ENCODE data around the gene ZNF362. TPM values are rescaled to one million over a fixed set of nuclear protein-coding genes. Genes with fewer than 3 reads are reported as not detected.
A peak's percentile ranks its signal among the peaks of the same experiment; 100 is the strongest.
"Not testable (repeated sequence)": the region's sequence is repeated elsewhere in the genome, so short reads cannot be mapped to it uniquely, and the experiment has no call there.

The ZNF362 gene
- 30.3 TPM for total RNA-seq
- long read RNA-seq, partial matches to known transcripts = 12 of 23 reads
- long read RNA-seq, other reads (novel, unspliced or antisense) = 11 of 23 reads

DNA sequence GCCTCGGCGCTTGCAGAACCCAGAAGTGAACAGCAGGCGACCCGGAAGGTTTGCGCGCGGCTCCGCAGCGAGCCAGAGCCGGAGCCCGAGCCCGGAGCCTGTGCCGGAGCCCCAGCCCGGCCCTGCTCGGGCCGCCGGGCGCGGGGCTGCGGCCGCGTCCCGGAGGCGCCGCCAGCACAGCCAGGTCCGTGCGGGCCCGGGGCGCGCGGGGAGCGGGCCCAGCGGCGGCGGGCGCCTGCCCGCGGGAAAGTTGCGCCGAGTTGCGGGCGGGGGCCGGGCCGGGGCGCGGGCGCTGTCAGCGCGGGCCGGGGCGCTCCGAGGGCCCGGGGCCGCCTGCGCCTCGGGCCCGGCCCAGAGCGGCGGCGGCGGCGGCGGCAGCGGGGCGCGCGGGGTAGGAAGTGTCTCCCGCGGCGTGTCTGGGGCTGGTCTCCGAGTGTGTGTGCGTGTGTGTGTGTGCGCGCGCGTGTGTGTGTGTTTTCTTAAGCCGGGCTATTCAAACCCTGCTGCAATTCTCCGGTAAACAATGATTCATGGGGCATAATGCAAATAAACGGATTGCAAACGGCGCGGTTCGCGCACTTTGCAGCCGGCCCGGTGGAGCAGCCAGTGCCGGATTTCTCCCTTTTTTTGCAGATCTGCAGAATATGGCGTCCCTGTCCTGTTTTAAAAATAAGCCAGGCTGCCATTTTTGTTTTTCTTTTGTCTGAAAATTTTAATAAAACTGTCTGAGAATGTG, at the start of gene ZNF362:
ZNF362 (plus strand) TSS at position 22 of the 736 bp plus-strand sequence. CDS start 14,083 bp downstream, outside the sequence.
- intact Hi-C loops (cut with DNase I) = loop anchor here (5.0 kb wide), 2 partner anchors 41 to 129 kb away; no protein-coding TSS in a partner anchor

DNA sequence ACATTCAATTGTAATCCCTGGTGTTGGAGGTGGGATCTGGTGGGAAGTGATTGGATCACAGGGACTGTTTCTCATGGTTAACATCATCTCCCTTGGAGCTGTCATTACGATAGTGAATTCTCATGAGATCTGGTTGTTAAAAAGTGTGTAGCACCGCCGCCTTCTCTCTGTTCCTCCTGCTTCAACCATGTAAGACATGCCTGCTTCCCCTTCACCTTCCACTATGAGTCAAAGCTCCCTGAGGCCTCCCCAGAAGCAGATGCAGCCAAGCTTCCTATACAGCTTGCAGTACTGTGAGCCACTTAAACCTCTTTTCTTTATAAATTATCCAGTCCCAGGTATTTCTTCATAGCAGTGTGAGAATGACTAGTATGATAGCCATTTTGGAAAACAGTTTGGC, 44.3 kb upstream of the ZNF362 start:
- no peak for DNase-seq (ENCODE audit: low spot score)

More for the DNA sequence above, at the start of gene ZNF362:
- DNase-seq (ENCODE audit: low spot score) = peak; percentile 80

GRCh38 chr1:33219886-33220661, 36.2 kb upstream of the ZNF362 start:
- intact Hi-C loops (cut with DNase I) = loop anchor here (2.0 to 5.0 kb wide), 2 partner anchors 79 to 237 kb away; no protein-coding TSS in a partner anchor
- DNase-seq (ENCODE audit: low spot score) = no peak

More for the DNA sequence above, 44.3 kb upstream of the ZNF362 start:
- intact Hi-C loops (cut with DNase I) = no loop called here

DNA sequence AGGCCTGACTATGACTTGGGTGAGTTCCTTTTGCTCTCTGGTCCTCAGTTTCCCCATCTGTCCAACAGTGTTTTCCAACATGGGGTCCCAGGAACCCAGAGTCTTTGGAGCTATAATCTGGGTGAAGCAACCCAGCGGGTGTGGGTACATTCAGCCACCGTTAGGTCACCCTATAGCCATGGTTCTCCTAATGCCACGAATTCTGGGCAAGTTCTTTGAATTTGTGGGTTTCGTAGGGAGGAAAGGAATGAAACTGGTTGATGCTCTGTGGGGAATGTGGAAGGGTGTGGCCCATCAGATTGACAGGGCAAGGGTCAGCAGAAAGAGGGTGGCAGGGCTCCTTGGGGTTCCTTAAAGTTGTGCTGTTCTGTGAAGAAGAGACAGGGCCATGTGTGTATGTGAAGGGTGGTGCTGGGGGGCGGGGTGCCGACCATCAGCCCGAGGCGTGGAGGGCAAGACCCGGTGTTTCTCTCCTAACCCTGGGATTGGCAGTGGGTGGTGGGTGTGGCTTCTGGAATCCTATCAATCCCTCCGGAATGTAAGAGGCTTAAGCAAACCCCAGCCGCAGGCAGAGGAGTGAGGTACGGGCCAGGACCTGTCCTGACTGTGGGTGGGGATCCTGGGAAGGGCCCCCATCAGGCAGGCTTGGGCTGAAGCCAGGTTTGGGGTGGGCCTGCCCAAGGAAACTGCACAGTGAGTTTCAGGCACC, 35.5 kb upstream of the ZNF362 start:
- intact Hi-C loops (cut with DNase I) = no loop called here
- no peak for DNase-seq (ENCODE audit: low spot score)

- no peak for DNase-seq (ENCODE audit: low spot score)
- intact Hi-C loops (cut with DNase I) = no loop called here
Measured at GRCh38 chr1:33221385-33221758, 34.9 kb upstream of the ZNF362 start.

GRCh38 chr1:33222381-33222780, 33.9 kb upstream of the ZNF362 start:
- intact Hi-C loops (cut with DNase I) = no loop called here

DNA sequence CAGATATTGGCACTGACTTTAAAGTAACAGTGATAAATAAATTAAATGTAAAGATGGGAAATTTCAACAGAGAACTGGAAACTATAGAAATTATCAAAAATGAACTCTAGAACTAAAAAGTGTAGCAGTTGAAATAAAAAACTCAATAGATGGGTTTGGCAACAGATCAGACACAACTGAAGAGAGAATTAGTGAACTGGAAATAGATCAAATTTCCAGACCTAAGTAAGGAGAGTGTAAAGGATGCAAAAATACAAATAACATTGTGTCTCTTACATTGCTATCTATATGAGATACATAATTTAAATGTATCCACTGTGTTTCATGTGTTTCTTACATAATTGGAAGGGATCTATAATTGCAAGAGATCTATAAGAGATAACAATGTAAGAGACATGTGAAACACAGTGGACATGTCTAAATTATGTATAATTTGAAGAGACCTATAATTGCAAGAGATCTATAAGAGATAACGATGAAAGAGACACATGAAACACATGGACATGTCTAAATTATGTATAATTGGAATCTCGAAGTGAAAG, 32.1 kb upstream of the ZNF362 start:
- intact Hi-C loops (cut with DNase I) = no loop called here
- no peak for DNase-seq (ENCODE audit: low spot score)

More at GRCh38 chr1:33222381-33222780, 33.9 kb upstream of the ZNF362 start:
- DNase-seq (ENCODE audit: low spot score) = no peak

GRCh38 chr1:33225586-33225985, 30.7 kb upstream of the ZNF362 start:
- DNase-seq (ENCODE audit: low spot score) = no peak
- intact Hi-C loops (cut with DNase I) = loop anchor here (5.0 kb wide), 1 partner anchor 62 kb away; no protein-coding TSS in a partner anchor

- no peak for DNase-seq (ENCODE audit: low spot score)
- intact Hi-C loops (cut with DNase I) = loop anchor here (5.0 kb wide), 1 partner anchor 58 kb away; no protein-coding TSS in a partner anchor
Measured at GRCh38 chr1:33228935-33229487, 27.3 kb upstream of the ZNF362 start.

DNA sequence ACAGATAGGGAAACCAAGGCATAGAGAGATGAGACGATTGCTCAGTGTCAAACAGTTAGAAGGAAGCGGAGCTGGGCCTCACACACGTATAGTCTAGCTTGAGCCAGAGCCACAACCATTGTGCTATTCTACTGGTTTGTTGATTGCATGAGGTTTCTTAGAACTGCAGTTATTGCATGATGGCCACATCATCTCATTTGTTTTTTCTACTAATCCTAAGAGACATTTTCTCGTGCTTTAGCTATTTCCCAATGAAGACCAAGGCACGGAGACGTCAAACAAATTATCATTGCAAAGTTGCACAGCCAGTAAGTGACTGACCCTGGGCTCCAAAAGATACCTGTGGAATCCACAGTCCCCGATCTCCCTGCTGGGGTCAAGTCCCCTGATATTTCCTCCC, 25.1 kb upstream of the ZNF362 start:
- no peak for DNase-seq (ENCODE audit: low spot score)
- intact Hi-C loops (cut with DNase I) = no loop called here

- intact Hi-C loops (cut with DNase I) = no loop called here
- DNase-seq (ENCODE audit: low spot score) = no peak
Measured at GRCh38 chr1:33232716-33233115, 23.6 kb upstream of the ZNF362 start.

DNA sequence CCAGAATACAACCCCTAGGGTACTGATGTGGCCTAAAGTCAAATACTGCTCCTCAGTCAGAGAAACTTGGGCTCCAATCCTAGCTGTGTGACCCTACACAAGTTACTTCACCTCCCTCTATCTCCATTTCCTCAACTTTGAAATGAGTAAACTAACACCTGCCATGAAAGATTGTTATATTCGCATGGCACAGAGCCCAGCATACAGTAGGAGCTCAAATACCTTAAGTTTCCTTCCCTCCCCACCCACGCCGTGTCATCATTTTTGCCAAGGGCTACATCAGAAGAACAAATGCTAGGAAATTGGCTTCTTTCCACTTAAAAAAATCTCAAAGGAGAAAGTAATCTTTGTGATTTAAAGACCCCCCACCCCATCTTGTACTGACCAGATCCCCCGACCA, 22.2 kb upstream of the ZNF362 start:
- no peak for DNase-seq (ENCODE audit: low spot score)
- intact Hi-C loops (cut with DNase I) = no loop called here

- intact Hi-C loops (cut with DNase I) = no loop called here
- no peak for DNase-seq (ENCODE audit: low spot score)
Measured at GRCh38 chr1:33234588-33234990, 21.7 kb upstream of the ZNF362 start.

GRCh38 chr1:33235521-33235920, 20.8 kb upstream of the ZNF362 start:
- intact Hi-C loops (cut with DNase I) = no loop called here
- no peak for DNase-seq (ENCODE audit: low spot score)

DNA sequence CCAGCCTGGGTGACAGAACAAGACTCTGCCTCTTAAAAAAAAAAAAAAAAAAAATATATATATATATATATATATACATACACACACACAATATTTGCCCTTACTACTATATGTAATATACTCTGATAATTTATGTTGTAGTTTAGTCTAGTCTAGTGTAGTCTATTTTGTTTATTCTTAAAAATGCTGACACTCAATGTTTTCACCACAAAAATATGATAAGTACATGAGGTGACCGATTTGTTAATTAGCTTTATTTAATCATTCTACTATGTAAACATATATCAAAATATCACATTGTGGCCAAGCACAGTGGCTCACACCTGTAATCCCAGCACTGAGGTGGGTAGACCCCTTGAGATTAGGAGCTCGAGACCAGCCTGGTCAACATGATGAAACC, 19.8 kb upstream of the ZNF362 start:
- intact Hi-C loops (cut with DNase I) = no loop called here
- DNase-seq (ENCODE audit: low spot score) = no peak

DNA sequence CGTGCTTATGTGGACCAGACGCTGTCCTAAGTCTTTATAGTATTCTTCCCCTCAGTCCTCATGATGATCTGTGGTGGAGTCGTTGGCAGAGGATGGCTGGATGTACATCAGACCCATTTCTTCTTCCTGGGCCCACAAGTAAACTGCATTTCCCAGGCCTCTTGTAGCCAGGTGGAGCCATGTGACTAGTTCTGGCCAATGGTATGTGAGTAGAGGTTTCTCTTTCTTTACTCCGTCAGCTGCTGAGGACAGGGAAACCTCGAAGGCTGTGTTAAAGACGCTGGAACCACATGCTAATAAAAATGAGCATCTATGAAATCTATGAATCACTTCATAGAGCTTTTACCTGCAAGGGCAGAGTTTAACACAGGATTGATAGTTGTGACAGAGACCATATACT, 18.7 kb upstream of the ZNF362 start:
- no peak for DNase-seq (ENCODE audit: low spot score)
- intact Hi-C loops (cut with DNase I) = no loop called here

DNA sequence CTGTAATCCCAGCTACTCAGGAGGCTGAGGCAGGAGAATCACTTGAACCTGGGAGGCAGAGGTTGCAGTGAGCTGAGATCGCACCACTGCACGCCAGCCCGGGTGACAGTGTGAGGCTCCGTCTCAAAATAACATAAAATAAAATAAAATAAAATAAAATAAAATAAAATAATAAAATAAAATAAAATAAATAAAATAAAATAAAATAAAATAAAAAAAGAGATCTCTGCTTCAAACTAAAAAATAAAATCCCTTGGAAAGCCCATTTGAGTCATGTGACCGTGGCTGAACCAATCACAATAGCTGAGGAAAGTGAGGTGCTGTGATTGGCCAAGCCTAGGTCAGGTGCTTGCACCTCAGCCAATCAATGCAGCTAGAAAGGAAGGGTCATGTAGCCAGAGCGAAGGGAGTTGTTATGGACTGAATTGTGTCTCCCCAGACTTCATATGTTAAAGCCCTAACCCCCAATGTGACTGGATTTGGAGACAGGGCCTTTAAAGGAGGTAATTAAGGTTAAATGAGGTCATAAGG, 18.0 kb upstream of the ZNF362 start:
- intact Hi-C loops (cut with DNase I); DNase-seq (ENCODE audit: low spot score): not testable (repeated sequence)

GRCh38 chr1:33239410-33239809, 16.9 kb upstream of the ZNF362 start:
- intact Hi-C loops (cut with DNase I) = not testable (repeated sequence)
- peak; percentile 31 for DNase-seq (ENCODE audit: low spot score)

DNA sequence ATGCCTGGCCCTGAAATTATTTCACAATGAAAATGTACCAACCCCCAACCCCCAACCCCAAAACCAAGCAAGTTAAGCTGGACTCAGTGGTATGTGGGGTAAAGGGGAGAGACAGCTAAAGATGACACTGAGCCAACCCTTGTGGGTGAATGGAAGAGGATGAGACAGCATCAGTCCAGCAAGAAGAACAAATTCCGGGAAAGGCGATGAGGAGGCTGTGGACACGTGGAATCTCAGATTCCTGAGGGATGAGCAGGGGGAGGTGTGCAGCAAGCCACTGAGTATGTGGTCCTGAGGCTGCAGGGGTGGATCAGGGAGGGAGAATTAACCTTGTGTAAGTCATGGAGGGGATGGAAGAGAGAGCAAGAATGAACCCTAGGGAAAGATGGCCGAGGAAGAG, 14.4 kb upstream of the ZNF362 start:
- intact Hi-C loops (cut with DNase I) = no loop called here
- DNase-seq (ENCODE audit: low spot score) = no peak
